ENCODE results near the gene SYNE2. TPM values are rescaled to one million over a fixed set of nuclear protein-coding genes. Genes with fewer than 3 reads are reported as not detected.

Gene SYNE2
- total and polyA plus RNA-seq, 2 donors from 2014 or later, result 65.9 to 461 TPM

DNA sequence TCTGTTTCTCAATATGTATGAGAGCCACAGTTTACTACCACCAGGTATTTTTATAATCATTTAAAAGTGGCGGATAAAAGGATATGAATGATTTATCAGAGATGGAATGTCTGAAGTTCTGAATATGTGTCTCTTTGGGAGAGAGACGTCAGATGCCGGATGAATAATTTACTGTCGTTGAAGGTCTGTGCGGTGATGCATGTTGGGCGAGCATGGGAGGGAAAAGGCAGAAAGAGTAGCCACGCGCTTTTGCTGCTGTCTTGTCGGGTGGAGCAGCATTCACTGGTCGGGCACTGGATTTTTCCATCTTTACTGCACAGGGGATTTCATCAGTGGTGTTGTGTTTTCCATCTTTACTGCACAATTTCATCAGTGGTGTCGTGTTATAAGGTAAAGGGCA lies 65.6 kb downstream of the SYNE2 start:
- Histone ChIP-seq H3K9ac (ENCODE audit: low read length in 3 of 3) (no peak overlapping the region), H3K4me1 (ENCODE audit: control insufficient read depth in 2 of 3, insufficient read depth in 2 of 3, low read depth in 1 of 3, low read length in 3 of 3) (peaks cover 2 to 25% (median 16%) of the 10 kb centered on the region in 3 donors), H3K9me3 (ENCODE audit: control insufficient read depth in 2 of 3, insufficient read depth in 1 of 3, low read length in 3 of 3) (no peaks in the 10 kb centered on the region), H3K27ac (ENCODE audit: low read depth in 2 of 2, low read length in 2 of 2) (peak overlapping the region in 1 of 2 donors; percentile 37), H3K4me3 (ENCODE audit: low read length in 3 of 3) (no peak overlapping the region), H3K27me3 (ENCODE audit: control insufficient read depth, insufficient read depth, low read length) (no peaks in the 10 kb centered on the region), H3K36me3 (ENCODE audit: control insufficient read depth in 2 of 3, insufficient read depth in 3 of 3, low read length in 3 of 3) (no peaks in the 10 kb centered on the region)
- FAIRE-seq, result no peak
- DNase-seq, result peak in 3 of 5 donors; percentile 33 to 60 (median 44)
- TF ChIP-seq, protein P1, sequence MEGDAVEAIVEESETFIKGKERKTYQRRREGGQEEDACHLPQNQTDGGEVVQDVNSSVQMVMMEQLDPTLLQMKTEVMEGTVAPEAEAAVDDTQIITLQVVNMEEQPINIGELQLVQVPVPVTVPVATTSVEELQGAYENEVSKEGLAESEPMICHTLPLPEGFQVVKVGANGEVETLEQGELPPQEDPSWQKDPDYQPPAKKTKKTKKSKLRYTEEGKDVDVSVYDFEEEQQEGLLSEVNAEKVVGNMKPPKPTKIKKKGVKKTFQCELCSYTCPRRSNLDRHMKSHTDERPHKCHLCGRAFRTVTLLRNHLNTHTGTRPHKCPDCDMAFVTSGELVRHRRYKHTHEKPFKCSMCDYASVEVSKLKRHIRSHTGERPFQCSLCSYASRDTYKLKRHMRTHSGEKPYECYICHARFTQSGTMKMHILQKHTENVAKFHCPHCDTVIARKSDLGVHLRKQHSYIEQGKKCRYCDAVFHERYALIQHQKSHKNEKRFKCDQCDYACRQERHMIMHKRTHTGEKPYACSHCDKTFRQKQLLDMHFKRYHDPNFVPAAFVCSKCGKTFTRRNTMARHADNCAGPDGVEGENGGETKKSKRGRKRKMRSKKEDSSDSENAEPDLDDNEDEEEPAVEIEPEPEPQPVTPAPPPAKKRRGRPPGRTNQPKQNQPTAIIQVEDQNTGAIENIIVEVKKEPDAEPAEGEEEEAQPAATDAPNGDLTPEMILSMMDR (IDR thresholded peaks at IDR 0.05; ENCODE audit: borderline replicate concordance, extremely low read depth, insufficient read depth), result no peak
- intact Hi-C loops (cut with DNase I), result no loop called here

DNA sequence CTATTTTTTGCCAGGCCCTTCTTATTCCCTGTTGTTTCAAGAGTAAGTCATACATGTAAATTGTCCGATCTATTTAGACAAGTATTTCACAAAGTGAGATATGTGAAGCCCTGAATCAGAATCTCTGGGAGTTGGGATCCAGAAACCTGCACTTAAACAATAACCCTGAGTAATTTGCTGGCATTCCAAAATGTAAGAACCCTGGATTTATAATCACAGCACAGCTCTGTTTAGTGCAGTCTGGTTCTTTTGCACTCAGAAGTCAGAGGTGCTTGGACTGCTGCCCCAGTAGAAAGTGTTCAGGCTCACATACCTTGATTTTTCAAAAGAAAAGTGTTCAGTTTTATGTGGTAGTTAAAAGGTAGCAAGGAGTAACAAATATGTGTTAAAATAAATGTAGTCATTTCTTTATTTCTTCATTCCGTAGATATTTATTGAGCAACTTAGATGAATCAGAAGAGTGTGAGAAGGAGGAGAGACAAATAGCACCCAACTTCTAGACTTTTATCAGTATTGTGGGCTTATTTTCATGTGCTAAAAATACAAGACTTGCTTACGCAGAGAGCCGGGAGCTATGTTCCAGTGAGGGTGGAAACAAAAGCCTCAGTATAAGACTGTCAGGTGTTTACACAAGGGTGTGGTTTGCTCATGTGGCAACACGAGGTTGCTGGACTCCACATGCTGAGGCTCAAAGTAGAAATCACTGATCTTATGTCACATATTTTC lies 70.1 kb downstream of the SYNE2 start:
- H3K9ac ChIP-seq (ENCODE audit: low read length in 3 of 3), result no peak overlapping the region
- H3K36me3 ChIP-seq (ENCODE audit: control insufficient read depth in 2 of 3, insufficient read depth in 3 of 3, low read length in 3 of 3), result no peaks in the 10 kb centered on the region
- peak in 1 of 5 donors; percentile 51 for DNase-seq
- peaks cover 2 to 21% (median 15%) of the 10 kb centered on the region in 3 donors for H3K4me1 ChIP-seq (ENCODE audit: control insufficient read depth in 2 of 3, insufficient read depth in 2 of 3, low read depth in 1 of 3, low read length in 3 of 3)
- TF ChIP-seq, protein P1 (IDR thresholded peaks at IDR 0.05; ENCODE audit: borderline replicate concordance, extremely low read depth, insufficient read depth), result no peak
- no peaks in the 10 kb centered on the region for H3K27me3 ChIP-seq (ENCODE audit: control insufficient read depth, insufficient read depth, low read length)
- intact Hi-C loops (cut with DNase I), result no loop called here
- no peak overlapping the region for H3K4me3 ChIP-seq (ENCODE audit: low read length in 3 of 3)
- H3K9me3 ChIP-seq (ENCODE audit: control insufficient read depth in 2 of 3, insufficient read depth in 1 of 3, low read length in 3 of 3), result no peaks in the 10 kb centered on the region
- H3K27ac ChIP-seq (ENCODE audit: low read depth in 2 of 2, low read length in 2 of 2), result peak overlapping the region; percentile 36 to 74
- FAIRE-seq, result no peak

DNA sequence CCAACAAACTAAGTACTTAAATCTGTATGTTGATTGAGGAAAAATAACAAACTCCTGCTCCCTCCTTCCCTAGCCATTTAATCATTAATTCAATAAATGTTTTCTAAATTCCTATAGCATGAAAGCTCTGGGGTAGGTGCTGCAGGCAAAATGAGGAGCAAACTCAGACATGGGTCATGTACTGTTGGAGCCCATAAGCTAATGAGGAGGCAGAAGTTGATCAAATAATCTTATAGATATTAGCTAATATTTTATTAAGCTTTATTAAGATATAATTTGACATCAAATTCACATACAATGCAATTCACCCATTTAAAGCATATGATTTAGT lies 70.6 kb downstream of the SYNE2 start:
- peaks cover 4 to 24% (median 14%) of the 10 kb centered on the region in 3 donors for H3K4me1 ChIP-seq (ENCODE audit: control insufficient read depth in 2 of 3, insufficient read depth in 2 of 3, low read depth in 1 of 3, low read length in 3 of 3)
- H3K9ac ChIP-seq (ENCODE audit: low read length in 3 of 3), result no peak overlapping the region
- TF ChIP-seq, protein P1 (IDR thresholded peaks at IDR 0.05; ENCODE audit: borderline replicate concordance, extremely low read depth, insufficient read depth), result no peak
- no peaks in the 10 kb centered on the region for H3K27me3 ChIP-seq (ENCODE audit: control insufficient read depth, insufficient read depth, low read length)
- FAIRE-seq (no peak), DNase-seq (no peak)
- H3K4me3 ChIP-seq (ENCODE audit: low read length in 3 of 3), result no peak overlapping the region
- no peaks in the 10 kb centered on the region for H3K36me3 ChIP-seq (ENCODE audit: control insufficient read depth in 2 of 3, insufficient read depth in 3 of 3, low read length in 3 of 3)
- intact Hi-C loops (cut with DNase I), result no loop called here
- peak overlapping the region; percentile 27 to 74 for H3K27ac ChIP-seq (ENCODE audit: low read depth in 2 of 2, low read length in 2 of 2)
- no peaks in the 10 kb centered on the region for H3K9me3 ChIP-seq (ENCODE audit: control insufficient read depth in 2 of 3, insufficient read depth in 1 of 3, low read length in 3 of 3)

Measured in kidney (tissue), 14 donors.